GM13977 (cell line): Measurements from ENCODE around the gene CSAD.

Experiments
- DNase-seq: peaks from one replicate; pipeline ENCODE4 v3.0.0; 2012; ENCODE audit warnings: low spot score
- in situ Hi-C: fragments of 300-500 bp; cut with MboI; formaldehyde crosslinking; loops from one replicate; pipeline ENCODE4 v1.12.0; 2022; ENCODE audit warnings: low sequenced_read_pairs, low pct_unique_long_range_greater_than_20kb, mixed read lengths, inconsistent platforms; ENCODE audit not compliant: unreplicated experiment
- TF ChIP-seq, protein P1 (sequence below): IDR thresholded peaks from 2 replicates; pipeline ENCODE4 v1.5.1; 2012; ENCODE audit warnings: mild to moderate bottlenecking, control low read depth; ENCODE audit not compliant: insufficient read depth; ENCODE audit errors: extremely low read depth, missing control alignments

CSAD gene

DNA sequence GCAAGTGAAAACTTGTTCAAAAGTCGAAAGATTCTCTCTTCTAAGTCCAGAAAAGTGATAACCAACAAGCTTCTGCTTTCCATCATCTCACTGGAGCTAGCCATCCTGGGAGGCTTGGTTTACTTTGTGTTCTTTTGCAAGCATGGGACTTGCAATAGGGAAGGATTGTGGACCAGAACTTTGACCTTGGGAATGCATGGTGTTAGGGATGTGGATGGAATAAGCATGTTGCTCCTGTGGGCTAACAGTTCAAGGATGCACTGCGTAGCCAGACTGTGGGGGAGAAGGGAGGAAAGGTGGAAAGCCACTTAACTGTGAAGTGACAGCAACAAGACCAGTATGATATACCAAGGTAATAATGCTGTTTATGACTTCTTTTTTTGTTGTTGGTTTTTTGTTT is 48.9 kb downstream of the CSAD start:
- in situ Hi-C loops = no loop called here
- no peak for DNase-seq

DNA sequence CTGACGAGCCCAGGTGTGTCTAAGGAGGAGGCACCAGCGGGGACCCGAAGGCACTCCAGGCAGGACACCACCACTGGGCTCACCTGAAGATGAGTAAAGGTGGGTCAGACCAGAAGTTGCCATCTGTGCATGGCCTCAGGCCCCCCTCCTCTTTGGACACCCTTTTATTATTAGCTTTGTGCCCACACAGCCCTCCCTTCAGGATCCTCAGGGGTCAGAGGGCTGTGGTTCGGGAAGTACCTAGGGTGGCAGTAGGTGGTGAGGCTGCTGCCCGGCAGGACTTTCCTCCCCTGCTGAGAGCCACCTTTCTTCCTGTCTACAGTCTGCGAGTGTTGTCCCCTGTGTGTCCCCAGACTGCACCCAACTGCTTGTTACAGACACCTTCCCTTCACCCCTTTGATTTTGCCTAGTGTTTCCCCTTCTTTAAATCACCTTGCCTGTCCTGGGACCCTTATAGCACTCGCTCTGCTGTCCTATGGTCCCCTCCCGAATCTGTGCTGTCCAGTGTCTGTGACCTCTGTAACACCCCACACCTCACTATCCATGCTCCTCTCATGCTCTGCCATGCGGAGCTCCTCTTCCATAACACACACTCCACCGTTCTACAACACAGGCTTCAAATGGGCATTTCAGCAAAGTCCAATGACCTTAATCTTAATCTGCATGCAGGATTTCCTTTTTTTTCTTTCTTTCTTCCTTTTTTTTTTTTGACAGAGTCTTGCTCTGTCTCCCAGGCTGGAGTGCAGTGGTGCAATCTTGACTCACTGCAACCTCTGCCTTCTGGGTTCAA is 51.8 kb downstream of the CSAD start:
- no peak for DNase-seq
- TF ChIP-seq, protein P1, sequence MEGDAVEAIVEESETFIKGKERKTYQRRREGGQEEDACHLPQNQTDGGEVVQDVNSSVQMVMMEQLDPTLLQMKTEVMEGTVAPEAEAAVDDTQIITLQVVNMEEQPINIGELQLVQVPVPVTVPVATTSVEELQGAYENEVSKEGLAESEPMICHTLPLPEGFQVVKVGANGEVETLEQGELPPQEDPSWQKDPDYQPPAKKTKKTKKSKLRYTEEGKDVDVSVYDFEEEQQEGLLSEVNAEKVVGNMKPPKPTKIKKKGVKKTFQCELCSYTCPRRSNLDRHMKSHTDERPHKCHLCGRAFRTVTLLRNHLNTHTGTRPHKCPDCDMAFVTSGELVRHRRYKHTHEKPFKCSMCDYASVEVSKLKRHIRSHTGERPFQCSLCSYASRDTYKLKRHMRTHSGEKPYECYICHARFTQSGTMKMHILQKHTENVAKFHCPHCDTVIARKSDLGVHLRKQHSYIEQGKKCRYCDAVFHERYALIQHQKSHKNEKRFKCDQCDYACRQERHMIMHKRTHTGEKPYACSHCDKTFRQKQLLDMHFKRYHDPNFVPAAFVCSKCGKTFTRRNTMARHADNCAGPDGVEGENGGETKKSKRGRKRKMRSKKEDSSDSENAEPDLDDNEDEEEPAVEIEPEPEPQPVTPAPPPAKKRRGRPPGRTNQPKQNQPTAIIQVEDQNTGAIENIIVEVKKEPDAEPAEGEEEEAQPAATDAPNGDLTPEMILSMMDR = no peak
- in situ Hi-C loops = no loop called here

More for the DNA sequence above, 48.9 kb downstream of the CSAD start:
- TF ChIP-seq, protein P1 = no peak

DNA sequence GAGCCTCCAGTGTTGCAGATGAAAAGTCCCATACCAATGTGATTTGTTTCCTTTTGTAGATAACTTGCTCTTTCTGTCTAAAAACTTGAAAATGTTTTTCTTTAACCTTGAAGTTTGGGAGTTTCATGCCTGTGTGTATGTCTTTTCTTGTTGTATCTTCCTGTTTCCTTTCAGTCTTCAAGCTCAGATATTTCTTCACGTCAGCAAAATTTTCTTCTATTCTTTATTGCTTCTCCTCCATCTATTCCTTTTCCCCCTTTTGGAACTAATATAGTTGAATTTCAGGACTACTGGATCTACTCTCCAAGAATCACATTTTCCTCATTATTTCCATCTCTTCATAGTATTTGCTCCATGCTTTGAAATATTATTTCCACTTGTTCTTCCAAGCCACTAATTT is 53.6 kb downstream of the CSAD start:
- TF ChIP-seq, protein P1 = no peak
- no peak for DNase-seq
- in situ Hi-C loops = no loop called here

DNA sequence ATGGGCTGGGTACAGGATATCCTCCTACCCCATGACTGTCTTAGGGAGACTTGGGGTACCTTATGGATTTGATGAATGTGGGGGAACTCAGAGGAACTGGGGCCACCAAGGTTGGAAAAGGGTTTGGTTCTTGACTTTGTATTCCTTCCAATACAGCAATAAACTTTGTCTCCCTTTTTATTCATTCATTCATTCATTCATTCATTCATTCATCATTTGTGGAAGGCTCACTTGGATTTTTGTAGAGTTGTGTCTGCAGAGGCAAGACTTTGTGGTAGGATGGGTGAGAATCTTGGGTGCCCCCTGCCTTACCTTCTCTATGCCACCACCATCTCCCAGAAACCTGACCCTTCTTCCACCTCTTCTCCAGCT is 56.4 kb downstream of the CSAD start:
- TF ChIP-seq, protein P1 = no peak
- in situ Hi-C loops = no loop called here
- no peak for DNase-seq

DNA sequence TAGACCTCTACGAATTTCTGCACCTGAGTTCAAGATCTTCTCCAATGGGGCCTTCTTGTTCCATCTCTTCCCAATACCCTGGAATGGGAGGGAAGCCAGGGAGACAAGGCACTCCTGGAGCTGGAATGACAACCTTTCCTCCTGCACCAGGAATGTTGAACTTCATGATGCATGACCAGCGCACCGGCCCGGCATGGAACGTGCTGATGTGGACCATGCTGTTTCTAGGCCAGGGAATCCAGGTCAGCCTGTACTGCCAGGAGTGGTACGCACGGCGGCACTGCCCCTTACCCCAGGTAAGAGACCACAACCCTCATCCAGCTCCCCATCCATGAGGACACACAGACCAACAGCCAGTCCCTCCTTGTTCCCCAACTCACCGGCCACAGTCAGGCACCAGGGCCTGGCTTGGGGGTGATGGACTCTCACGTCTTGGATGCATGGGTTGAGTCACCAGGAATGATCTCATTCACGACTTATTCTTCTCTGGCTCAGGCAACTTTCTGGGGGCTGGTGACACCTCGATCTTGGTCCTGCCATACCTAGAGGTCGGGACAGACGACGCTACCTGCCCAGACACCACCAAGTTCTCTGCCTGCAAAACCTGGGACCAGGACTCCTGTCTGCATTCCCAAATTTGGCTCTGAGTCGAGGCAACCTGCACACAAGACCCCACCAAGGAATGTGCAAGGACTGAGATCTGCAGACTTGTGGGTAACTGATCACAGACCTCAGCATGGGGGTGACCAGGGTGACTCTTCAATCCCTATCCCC is 57.0 kb downstream of the CSAD start:
- in situ Hi-C loops = no loop called here
- DNase-seq = peak; percentile 17
- TF ChIP-seq, protein P1 = no peak

DNA sequence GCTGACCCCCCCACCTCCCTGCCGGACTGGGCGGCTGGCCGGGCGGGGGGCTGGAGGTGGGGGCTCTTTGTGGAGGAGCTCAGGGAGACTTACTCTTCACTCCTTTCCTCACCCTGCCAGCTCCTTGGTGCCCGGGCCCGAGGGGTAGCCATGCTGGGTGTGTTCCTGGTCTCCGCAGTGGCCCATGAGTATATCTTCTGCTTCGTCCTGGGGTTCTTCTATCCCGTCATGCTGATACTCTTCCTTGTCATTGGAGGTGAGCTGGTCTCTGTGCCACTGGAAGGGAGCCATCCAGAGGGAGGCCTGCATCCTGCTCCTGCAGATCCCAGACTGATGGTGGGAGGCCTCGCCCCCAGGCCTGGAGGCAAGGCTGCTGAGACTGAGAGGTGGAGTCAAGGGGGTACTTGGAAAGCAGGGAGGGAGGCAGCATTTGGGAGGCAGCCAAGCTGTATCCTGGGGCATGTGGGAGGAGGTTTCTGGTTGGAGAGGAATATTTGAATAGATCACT is 57.7 kb downstream of the CSAD start:
- DNase-seq = no peak
- in situ Hi-C loops = no loop called here

More for the DNA sequence above, 57.7 kb downstream of the CSAD start:
- TF ChIP-seq, protein P1 = no peak
